Epidermal melanocyte (primary cell): Measurements from ENCODE around the gene CD300LD.

Experiments
- DNase-seq: peaks from one replicate; pipeline ENCODE4 v3.0.0; 2011; ENCODE audit warnings: low spot score; ENCODE audit not compliant: insufficient read length

CD300LD gene

GRCh38 chr17:74544991-74545842 is 46.9 kb downstream of the CD300LD start:
- no peak for DNase-seq

- no peak for DNase-seq
Observed at GRCh38 chr17:74543891-74544760, 48.0 kb downstream of the CD300LD start.

- DNase-seq: no peak
Observed at GRCh38 chr17:74543406-74543805, 48.7 kb downstream of the CD300LD start.

- DNase-seq: no peak
Observed at GRCh38 chr17:74542727-74543383, 49.2 kb downstream of the CD300LD start.

GRCh38 chr17:74542166-74542565 is 49.9 kb downstream of the CD300LD start:
- no peak for DNase-seq

GRCh38 chr17:74541176-74542111 is 50.6 kb downstream of the CD300LD start:
- DNase-seq: no peak

- no peak for DNase-seq
Observed at GRCh38 chr17:74539281-74539820, 52.7 kb downstream of the CD300LD start.

GRCh38 chr17:74536890-74537289 is 55.2 kb downstream of the CD300LD start:
- no peak for DNase-seq

- no peak for DNase-seq
Observed at GRCh38 chr17:74532115-74532514, 60.0 kb downstream of the CD300LD start.

GRCh38 chr17:74531231-74531761 is 60.8 kb downstream of the CD300LD start, which contains the start of gene CD300LB:
TSS of gene CD300LB (minus strand) at chr17:74531475. CDS start at chr17:74531350, 125 bp downstream.
- DNase-seq: no peak

GRCh38 chr17:74530831-74531150 is 61.3 kb downstream of the CD300LD start:
- DNase-seq: no peak
